Activated naive CD8-positive, alpha-beta T cell treated with anti-CD3 and anti-CD28 coated beads, Interleukin-2, amount 10 ng/mL, durations not matched to agents 7 days and 5 days (primary cell): ENCODE measurements around the gene BRSK2. TPM values are rescaled to one million over a fixed set of nuclear protein-coding genes. Genes with fewer than 3 reads are reported as not detected.
"Not testable (repeated sequence)": the region's sequence is repeated elsewhere in the genome, so short reads cannot be mapped to it uniquely, and the experiment has no call there.

Experiments used
- ATAC-seq: fragments of 150-1000 bp; cut with Tn5 transposase; one replicate; pipeline ENCODE4 v1.10.0; 2021; ENCODE audit warnings: low read depth, moderate library complexity
- POLR2A ChIA-PET: fragments of 350-600 bp; sonication (Branson Sonifier 250); formaldehyde crosslinking; loops from one replicate; lab custom pipeline; 2021; ENCODE audit warnings: antibody characterized with exemption; lab: Charles Lee
- DNase-seq: peaks from one replicate; pipeline ENCODE4 v3.0.0; 2021
- H3K27ac Mint-ChIP-seq: one replicate; pipeline ENCODE4 v1.8.0; 2022; ENCODE audit warnings: mild to moderate bottlenecking, mixed read lengths
- H3K27me3 Mint-ChIP-seq: one replicate; pipeline ENCODE4 v1.8.0; 2022; ENCODE audit warnings: mild to moderate bottlenecking, moderate library complexity, mixed read lengths
- H3K36me3 Mint-ChIP-seq: one replicate; pipeline ENCODE4 v1.8.0; 2021; ENCODE audit warnings: mild to moderate bottlenecking, mixed read lengths
- H3K4me1 Mint-ChIP-seq: one replicate; pipeline ENCODE4 v1.8.0; 2021; ENCODE audit warnings: mixed read lengths
- H3K4me3 Mint-ChIP-seq: one replicate; pipeline ENCODE4 v1.8.0; 2022; ENCODE audit warnings: mild to moderate bottlenecking, moderate library complexity, mixed read lengths
- H3K9me3 Mint-ChIP-seq: one replicate; pipeline ENCODE4 v1.8.0; 2021; ENCODE audit warnings: mixed read lengths
- total RNA-seq, 2 experiments: library from RNA; stranded (reverse); gene quantifications; one replicate each; pipeline ENCODE4 v1.2.3, GENCODE V29; 2021

BRSK2 gene
- total RNA-seq, 2 experiments from 2014 or later = 0.36 to 0.37 TPM

- no peaks in the 10 kb centered on the region for H3K27me3 Mint-ChIP-seq
- peaks cover 11% of the 10 kb centered on the region for H3K4me1 Mint-ChIP-seq
- POLR2A ChIA-PET = no interaction called here
- no peak for ATAC-seq
- no peak for DNase-seq
- no peaks in the 10 kb centered on the region for H3K9me3 Mint-ChIP-seq
- no peak overlapping the region for H3K4me3 Mint-ChIP-seq
- H3K27ac Mint-ChIP-seq = no peak overlapping the region
- no peaks in the 10 kb centered on the region for H3K36me3 Mint-ChIP-seq
Observed at GRCh38 chr11:1348796-1349326, 40.9 kb upstream of the BRSK2 start.

- Mint-ChIP-seq H3K9me3 (no peaks in the 10 kb centered on the region), H3K27ac (no peak overlapping the region), H3K4me1 (peaks cover 9% of the 10 kb centered on the region), H3K27me3 (no peaks in the 10 kb centered on the region), H3K36me3 (no peaks in the 10 kb centered on the region), H3K4me3 (no peak overlapping the region)
- POLR2A ChIA-PET = no interaction called here
- ATAC-seq (no peak), DNase-seq (no peak)
Observed at GRCh38 chr11:1349327-1350041, 40.2 kb upstream of the BRSK2 start.

- POLR2A ChIA-PET = no interaction called here
- Mint-ChIP-seq H3K4me3 (no peak overlapping the region), H3K4me1 (peaks cover 9% of the 10 kb centered on the region), H3K27ac (no peak overlapping the region), H3K36me3 (no peaks in the 10 kb centered on the region), H3K9me3 (no peaks in the 10 kb centered on the region), H3K27me3 (peaks cover 2% of the 10 kb centered on the region)
- ATAC-seq = no peak
- no peak for DNase-seq
Observed at GRCh38 chr11:1350086-1350725, 39.5 kb upstream of the BRSK2 start.

- no peak for DNase-seq
- ATAC-seq = no peak
- Mint-ChIP-seq H3K27ac (no peak overlapping the region), H3K4me1 (no peaks in the 10 kb centered on the region), H3K4me3 (no peak overlapping the region), H3K36me3 (no peaks in the 10 kb centered on the region), H3K9me3 (no peaks in the 10 kb centered on the region), H3K27me3 (peaks cover 2% of the 10 kb centered on the region)
- POLR2A ChIA-PET = no interaction called here
Observed at GRCh38 chr11:1351278-1351937, 38.3 kb upstream of the BRSK2 start.

GRCh38 chr11:1352696-1353382, 36.9 kb upstream of the BRSK2 start:
- ATAC-seq = no peak
- H3K4me3 Mint-ChIP-seq = no peak overlapping the region
- POLR2A ChIA-PET = no interaction called here
- H3K4me1 Mint-ChIP-seq = no peaks in the 10 kb centered on the region
- H3K36me3 Mint-ChIP-seq = no peaks in the 10 kb centered on the region
- no peak overlapping the region for H3K27ac Mint-ChIP-seq
- peaks cover 2% of the 10 kb centered on the region for H3K27me3 Mint-ChIP-seq
- no peaks in the 10 kb centered on the region for H3K9me3 Mint-ChIP-seq
- no peak for DNase-seq

GRCh38 chr11:1353383-1354124, 36.2 kb upstream of the BRSK2 start:
- H3K4me1 Mint-ChIP-seq = no peaks in the 10 kb centered on the region
- no peak for ATAC-seq
- no peak overlapping the region for H3K27ac Mint-ChIP-seq

GRCh38 chr11:1354125-1354938, 35.4 kb upstream of the BRSK2 start:
- Mint-ChIP-seq H3K9me3 (no peaks in the 10 kb centered on the region), H3K4me1 (no peaks in the 10 kb centered on the region), H3K4me3 (no peak overlapping the region), H3K27ac (no peak overlapping the region), H3K27me3 (peaks cover 2% of the 10 kb centered on the region), H3K36me3 (no peaks in the 10 kb centered on the region)
- no peak for DNase-seq
- ATAC-seq = no peak
- POLR2A ChIA-PET = no interaction called here

More at GRCh38 chr11:1353383-1354124, 36.2 kb upstream of the BRSK2 start:
- POLR2A ChIA-PET = no interaction called here
- H3K4me3 Mint-ChIP-seq = no peak overlapping the region
- H3K27me3 Mint-ChIP-seq = peaks cover 2% of the 10 kb centered on the region
- no peaks in the 10 kb centered on the region for H3K36me3 Mint-ChIP-seq
- DNase-seq = no peak
- no peaks in the 10 kb centered on the region for H3K9me3 Mint-ChIP-seq

GRCh38 chr11:1356007-1356435, 33.7 kb upstream of the BRSK2 start:
- Mint-ChIP-seq H3K4me1 (no peaks in the 10 kb centered on the region), H3K9me3 (no peaks in the 10 kb centered on the region), H3K4me3 (no peak overlapping the region), H3K27ac (no peak overlapping the region), H3K36me3 (no peaks in the 10 kb centered on the region), H3K27me3 (peaks cover 2% of the 10 kb centered on the region)
- ATAC-seq (no peak), DNase-seq (no peak)
- POLR2A ChIA-PET = no interaction called here

- no peaks in the 10 kb centered on the region for H3K4me1 Mint-ChIP-seq
- H3K27me3 Mint-ChIP-seq = peaks cover 2% of the 10 kb centered on the region
- H3K36me3 Mint-ChIP-seq = no peaks in the 10 kb centered on the region
- no peaks in the 10 kb centered on the region for H3K9me3 Mint-ChIP-seq
- ATAC-seq (no peak), DNase-seq (no peak)
- H3K4me3 Mint-ChIP-seq = no peak overlapping the region
- POLR2A ChIA-PET = no interaction called here
- H3K27ac Mint-ChIP-seq = no peak overlapping the region
Observed at GRCh38 chr11:1356478-1356960, 33.2 kb upstream of the BRSK2 start.

GRCh38 chr11:1358286-1358685, 31.4 kb upstream of the BRSK2 start:
- Mint-ChIP-seq H3K9me3 (no peaks in the 10 kb centered on the region), H3K27me3 (peaks cover 2% of the 10 kb centered on the region), H3K36me3 (no peaks in the 10 kb centered on the region), H3K4me1 (no peaks in the 10 kb centered on the region), H3K4me3 (no peak overlapping the region), H3K27ac (no peak overlapping the region)
- DNase-seq = no peak
- ATAC-seq = no peak
- POLR2A ChIA-PET = no interaction called here

GRCh38 chr11:1358931-1359330, 30.8 kb upstream of the BRSK2 start:
- ATAC-seq, H3K27me3 Mint-ChIP-seq, H3K4me1 Mint-ChIP-seq, DNase-seq, POLR2A ChIA-PET, H3K4me3 Mint-ChIP-seq, H3K9me3 Mint-ChIP-seq, H3K27ac Mint-ChIP-seq, H3K36me3 Mint-ChIP-seq: not testable (repeated sequence)

- DNase-seq = no peak
- Mint-ChIP-seq H3K4me1 (no peaks in the 10 kb centered on the region), H3K36me3 (no peaks in the 10 kb centered on the region)
Observed at GRCh38 chr11:1359556-1359955, 30.2 kb upstream of the BRSK2 start.

More at GRCh38 chr11:1359556-1359955, 30.2 kb upstream of the BRSK2 start:
- POLR2A ChIA-PET = no interaction called here
- Mint-ChIP-seq H3K27ac (no peak overlapping the region), H3K27me3 (peaks cover 2% of the 10 kb centered on the region), H3K4me3 (no peak overlapping the region), H3K9me3 (peaks cover 4% of the 10 kb centered on the region)
- no peak for ATAC-seq
